ENCODE measurements around the gene COPZ1.

- TF ChIP-seq EZH2 (IDR thresholded peaks at IDR 0.05; ENCODE audit: insufficient read depth, poor library complexity, severe bottlenecking) (no peak), EZH2phosphoT487 (IDR thresholded peaks at IDR 0.05; ENCODE audit: insufficient read depth, low read depth) (no peak)
Observed at GRCh38 chr12:54390668-54391551, 66.0 kb downstream of the COPZ1 start.

Measured in GM23248 (cell line).